ENCODE data around the gene DDX56.

Gene DDX56

GRCh38 chr7:44580945-44581878, 7.5 kb upstream of the DDX56 start:
- no peak for TF ChIP-seq CTCF (IDR thresholded peaks at IDR 0.05)
- Histone ChIP-seq H3K27me3 (no peaks in the 10 kb centered on the region), H3K27ac (peak overlapping the region; percentile 97), H3K36me3 (peaks cover 32% of the 10 kb centered on the region), H3K9me3 (no peaks in the 10 kb centered on the region), H3K4me1 (ENCODE audit: control insufficient read depth in 1 of 2, insufficient read depth in 1 of 2, low read depth in 1 of 2, low read length in 1 of 2) (peaks cover 27 to 28% of the 10 kb centered on the region in 2 experiments), H3K4me3 (ENCODE audit: low read depth in 1 of 2, low read length in 1 of 2) (peak overlapping the region; percentile 77 to 95)

GRCh38 chr7:44576228-44576627, 2.5 kb upstream of the DDX56 start:
- H3K4me3 ChIP-seq (ENCODE audit: low read depth in 1 of 2, low read length in 1 of 2), result no peak overlapping the region
- peak overlapping the region; percentile 42 for H3K27ac ChIP-seq
- TF ChIP-seq CTCF (IDR thresholded peaks at IDR 0.05), result no peak
- H3K9me3 ChIP-seq, result no peaks in the 10 kb centered on the region
- H3K27me3 ChIP-seq, result no peaks in the 10 kb centered on the region
- H3K36me3 ChIP-seq, result peaks cover 58% of the 10 kb centered on the region
- peaks cover 30 to 34% of the 10 kb centered on the region in 2 experiments for H3K4me1 ChIP-seq (ENCODE audit: control insufficient read depth in 1 of 2, insufficient read depth in 1 of 2, low read depth in 1 of 2, low read length in 1 of 2)

GRCh38 chr7:44575054-44575453, 1.3 kb upstream of the DDX56 start:
- peak overlapping the region; percentile 91 for H3K27ac ChIP-seq
- no peak for TF ChIP-seq CTCF (IDR thresholded peaks at IDR 0.05)
- H3K36me3 ChIP-seq, result peaks cover 60% of the 10 kb centered on the region

GRCh38 chr7:44574287-44574872, 672 bp upstream of the DDX56 start:
- H3K4me1 ChIP-seq (ENCODE audit: control insufficient read depth in 1 of 2, insufficient read depth in 1 of 2, low read depth in 1 of 2, low read length in 1 of 2), result peaks cover 21 to 22% of the 10 kb centered on the region in 2 experiments
- no peaks in the 10 kb centered on the region for H3K9me3 ChIP-seq
- peak overlapping the region; percentile 91 for H3K27ac ChIP-seq
- peaks cover 60% of the 10 kb centered on the region for H3K36me3 ChIP-seq
- no peaks in the 10 kb centered on the region for H3K27me3 ChIP-seq
- TF ChIP-seq CTCF (IDR thresholded peaks at IDR 0.05), result no peak
- H3K4me3 ChIP-seq (ENCODE audit: low read depth in 1 of 2, low read length in 1 of 2), result peak overlapping the region; percentile 67 to 97

More at GRCh38 chr7:44575054-44575453, 1.3 kb upstream of the DDX56 start:
- peaks cover 22 to 24% of the 10 kb centered on the region in 2 experiments for H3K4me1 ChIP-seq (ENCODE audit: control insufficient read depth in 1 of 2, insufficient read depth in 1 of 2, low read depth in 1 of 2, low read length in 1 of 2)
- H3K27me3 ChIP-seq, result no peaks in the 10 kb centered on the region
- no peaks in the 10 kb centered on the region for H3K9me3 ChIP-seq
- no peak overlapping the region for H3K4me3 ChIP-seq (ENCODE audit: low read depth in 1 of 2, low read length in 1 of 2)

GRCh38 chr7:44572771-44573170, 937 bp downstream of the DDX56 start:
- no peaks in the 10 kb centered on the region for H3K27me3 ChIP-seq
- H3K27ac ChIP-seq, result peak overlapping the region; percentile 91
- TF ChIP-seq CTCF (IDR thresholded peaks at IDR 0.05), result no peak
- H3K4me1 ChIP-seq (ENCODE audit: control insufficient read depth in 1 of 2, insufficient read depth in 1 of 2, low read depth in 1 of 2, low read length in 1 of 2), result peaks cover 21 to 22% of the 10 kb centered on the region in 2 experiments
- peaks cover 62% of the 10 kb centered on the region for H3K36me3 ChIP-seq
- no peaks in the 10 kb centered on the region for H3K9me3 ChIP-seq
- peak overlapping the region in 1 of 2 experiments; percentile 67 for H3K4me3 ChIP-seq (ENCODE audit: low read depth in 1 of 2, low read length in 1 of 2)

All from neutrophil (primary cell).